Effector memory CD8-positive, alpha-beta T cell (primary cell): ENCODE data around the gene DLK2.
"Not testable (repeated sequence)": the region's sequence is repeated elsewhere in the genome, so short reads cannot be mapped to it uniquely, and the experiment has no call there.

Experiments used
- ATAC-seq: fragments of 150-1000 bp; cut with Tn5 transposase; replicated peaks from 2 replicates; pipeline ENCODE4 v1.10.0; 2021; ENCODE audit warnings: mild to moderate bottlenecking, moderate library complexity
- DNase-seq, 3 experiments: peaks; one replicate each; pipeline ENCODE4 v3.0.0; 2021
- H3K27ac Mint-ChIP-seq, 2 donors: one replicate each; pipeline ENCODE4 v1.8.0; 2022; ENCODE audit warnings: mild to moderate bottlenecking in 2 of 2, mixed read lengths in 2 of 2, moderate library complexity in 2 of 2
- H3K27me3 Mint-ChIP-seq, 2 donors: one replicate each; pipeline ENCODE4 v1.8.0; 2022; ENCODE audit warnings: mixed read lengths in 2 of 2
- H3K36me3 Mint-ChIP-seq: one replicate; pipeline ENCODE4 v1.8.0; 2022; ENCODE audit warnings: mild to moderate bottlenecking, moderate library complexity, mixed read lengths; ENCODE audit not compliant: insufficient read depth
- H3K4me1 Mint-ChIP-seq, 2 donors: one replicate each; pipeline ENCODE4 v1.8.0; 2022; ENCODE audit warnings: low read depth in 2 of 2, mixed read lengths in 2 of 2
- H3K4me3 Mint-ChIP-seq, 2 donors: one replicate each; pipeline ENCODE4 v1.8.0; 2022; ENCODE audit warnings: mild to moderate bottlenecking in 2 of 2, mixed read lengths in 2 of 2, moderate library complexity in 2 of 2
- H3K9me3 Mint-ChIP-seq, 2 donors: one replicate each; pipeline ENCODE4 v1.8.0; 2022; ENCODE audit warnings: mixed read lengths in 2 of 2

Gene DLK2

DNA sequence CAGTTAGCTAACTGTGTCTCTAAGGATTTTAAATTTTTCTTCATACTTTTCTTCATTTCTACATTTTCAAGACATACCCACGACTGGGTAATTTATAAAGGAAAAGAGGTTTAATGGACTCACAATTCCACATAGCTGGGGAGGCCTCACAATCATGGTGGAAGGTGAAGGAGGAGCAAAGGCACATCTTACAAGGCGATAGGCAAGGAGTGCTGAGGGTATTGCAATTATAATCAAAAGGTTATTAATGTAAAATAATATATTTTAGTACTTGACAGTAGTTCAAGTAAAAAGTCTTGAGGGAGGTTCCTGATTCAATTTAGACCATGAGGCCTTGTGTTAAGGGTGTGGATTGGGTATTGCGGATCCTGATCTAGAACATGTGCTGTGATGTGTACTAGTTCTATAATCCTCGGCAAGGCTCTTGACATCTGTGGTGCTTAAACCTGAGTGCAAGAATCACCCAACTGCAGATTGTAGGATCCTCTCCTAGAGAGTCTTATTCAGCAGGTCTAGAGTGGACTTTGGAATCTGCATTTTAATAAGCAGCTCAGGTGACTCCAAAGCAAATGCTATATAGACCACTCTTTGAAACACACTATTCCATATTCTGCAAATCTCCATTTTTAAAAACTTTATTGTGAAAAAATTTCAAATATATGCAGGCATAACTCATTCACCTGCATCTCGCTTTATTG lies 35.2 kb downstream of the DLK2 start:
- H3K36me3 Mint-ChIP-seq: no peaks in the 10 kb centered on the region
- ATAC-seq: no peak
- no peaks in the 10 kb centered on the region for H3K27me3 Mint-ChIP-seq
- DNase-seq: no peak
- H3K27ac Mint-ChIP-seq: no peak overlapping the region
- H3K4me1 Mint-ChIP-seq: no peaks in the 10 kb centered on the region
- H3K4me3 Mint-ChIP-seq: no peak overlapping the region
- no peaks in the 10 kb centered on the region for H3K9me3 Mint-ChIP-seq

- Mint-ChIP-seq H3K36me3 (no peaks in the 10 kb centered on the region), H3K27ac (no peak overlapping the region), H3K27me3 (peaks cover 0 to 8% of the 10 kb centered on the region in 2 donors), H3K4me1 (no peaks in the 10 kb centered on the region), H3K9me3 (no peaks in the 10 kb centered on the region), H3K4me3 (no peak overlapping the region)
- DNase-seq (no peak), ATAC-seq (no peak)
Measured at GRCh38 chr6:43416935-43417334, 38.4 kb downstream of the DLK2 start.

GRCh38 chr6:43415275-43415674 lies 40.1 kb downstream of the DLK2 start:
- not testable (repeated sequence) for ATAC-seq, H3K27me3 Mint-ChIP-seq, H3K9me3 Mint-ChIP-seq, H3K4me3 Mint-ChIP-seq, DNase-seq, H3K4me1 Mint-ChIP-seq, H3K27ac Mint-ChIP-seq, H3K36me3 Mint-ChIP-seq

- ATAC-seq (no peak), DNase-seq (no peak)
- Mint-ChIP-seq H3K27ac (no peak overlapping the region), H3K36me3 (no peaks in the 10 kb centered on the region), H3K4me1 (no peaks in the 10 kb centered on the region), H3K4me3 (no peak overlapping the region), H3K27me3 (peaks cover 3 to 19% of the 10 kb centered on the region in 2 donors), H3K9me3 (no peaks in the 10 kb centered on the region)
Measured at GRCh38 chr6:43413002-43413401, 42.3 kb downstream of the DLK2 start.

DNA sequence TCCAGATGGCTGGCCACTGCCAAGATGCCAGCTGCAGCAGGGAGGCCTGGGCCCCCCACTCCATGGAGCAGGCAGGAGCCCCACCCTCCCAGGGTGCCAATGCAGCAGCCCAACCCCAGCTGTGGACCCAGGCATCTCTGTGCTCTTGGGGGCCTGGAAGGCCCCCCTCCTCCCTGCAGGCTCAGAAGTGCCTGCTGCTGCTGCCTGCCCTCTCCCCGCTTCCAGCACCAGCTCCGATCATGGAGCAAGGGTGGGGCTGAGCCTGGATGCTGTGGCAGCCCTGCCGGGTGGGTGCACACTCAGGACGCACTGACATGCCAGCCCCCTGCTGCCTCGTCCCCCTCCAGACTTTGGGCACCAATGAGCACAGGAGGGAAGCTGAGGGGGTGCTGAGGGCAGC lies 42.8 kb downstream of the DLK2 start:
- DNase-seq (no peak), ATAC-seq (no peak)
- H3K27me3 Mint-ChIP-seq: peaks cover 5 to 24% of the 10 kb centered on the region in 2 donors
- H3K4me1 Mint-ChIP-seq: no peaks in the 10 kb centered on the region
- no peaks in the 10 kb centered on the region for H3K36me3 Mint-ChIP-seq
- no peak overlapping the region for H3K4me3 Mint-ChIP-seq
- H3K9me3 Mint-ChIP-seq: no peaks in the 10 kb centered on the region
- no peak overlapping the region for H3K27ac Mint-ChIP-seq

DNA sequence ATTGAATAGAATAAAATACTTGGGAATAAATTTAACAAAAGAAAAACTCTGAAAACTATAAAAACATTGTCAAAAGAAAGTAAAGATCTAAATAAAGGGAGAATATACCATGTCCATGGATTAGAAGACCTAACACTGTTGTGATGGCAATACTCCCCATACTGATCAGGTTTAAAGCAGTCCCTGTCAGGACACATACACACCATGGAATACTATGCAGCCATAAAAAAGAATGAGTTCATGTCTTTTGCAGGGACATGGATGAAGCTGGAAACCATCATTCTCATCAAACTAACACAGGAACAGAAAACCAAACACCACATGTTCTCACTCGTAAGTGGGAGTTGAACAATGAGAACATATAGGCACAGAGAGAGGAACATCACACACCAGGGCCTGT lies 44.6 kb downstream of the DLK2 start:
- H3K9me3 Mint-ChIP-seq, ATAC-seq, H3K4me3 Mint-ChIP-seq, H3K27ac Mint-ChIP-seq, H3K36me3 Mint-ChIP-seq, DNase-seq, H3K4me1 Mint-ChIP-seq: not testable (repeated sequence)
- peaks cover 10 to 31% of the 10 kb centered on the region in 2 donors for H3K27me3 Mint-ChIP-seq

- H3K27me3 Mint-ChIP-seq: peaks cover 20 to 47% of the 10 kb centered on the region in 2 donors
- H3K27ac Mint-ChIP-seq: no peak overlapping the region
- DNase-seq: no peak
- H3K4me1 Mint-ChIP-seq: no peaks in the 10 kb centered on the region
- H3K4me3 Mint-ChIP-seq: no peak overlapping the region
- H3K9me3 Mint-ChIP-seq: no peaks in the 10 kb centered on the region
- no peak for ATAC-seq
- no peaks in the 10 kb centered on the region for H3K36me3 Mint-ChIP-seq
Measured at GRCh38 chr6:43408259-43408658, 47.1 kb downstream of the DLK2 start.

DNA sequence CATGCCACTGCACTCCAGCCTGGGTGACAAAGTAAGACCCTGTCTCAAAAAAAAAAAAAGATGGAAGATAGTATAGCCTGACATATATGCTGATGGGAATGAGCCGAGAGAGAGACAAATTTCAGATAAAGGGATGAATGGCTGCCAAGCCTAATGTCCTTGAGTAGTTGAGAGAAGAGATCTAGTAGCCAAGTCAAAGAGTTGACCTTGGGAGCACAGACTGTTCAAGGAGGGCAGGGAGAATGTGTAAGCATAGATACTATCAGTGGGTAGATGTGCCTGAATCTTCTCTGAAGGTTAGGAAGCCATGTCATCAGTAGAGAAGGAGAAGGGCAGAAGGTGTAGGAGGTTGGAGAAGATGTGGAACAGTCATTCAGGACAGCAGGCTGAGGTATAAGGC lies 48.1 kb downstream of the DLK2 start:
- Mint-ChIP-seq H3K36me3 (no peaks in the 10 kb centered on the region), H3K4me3 (no peak overlapping the region), H3K27ac (no peak overlapping the region), H3K4me1 (no peaks in the 10 kb centered on the region), H3K27me3 (peaks cover 20 to 48% of the 10 kb centered on the region in 2 donors), H3K9me3 (no peaks in the 10 kb centered on the region)
- no peak for DNase-seq
- ATAC-seq: no peak

- H3K36me3 Mint-ChIP-seq: no peaks in the 10 kb centered on the region
- H3K9me3 Mint-ChIP-seq: no peaks in the 10 kb centered on the region
- no peak for ATAC-seq
- no peaks in the 10 kb centered on the region for H3K4me1 Mint-ChIP-seq
- H3K4me3 Mint-ChIP-seq: no peak overlapping the region
- no peak for DNase-seq
- peaks cover 20 to 58% of the 10 kb centered on the region in 2 donors for H3K27me3 Mint-ChIP-seq
- no peak overlapping the region for H3K27ac Mint-ChIP-seq
Measured at GRCh38 chr6:43405354-43405753, 50.0 kb downstream of the DLK2 start.

- H3K27me3 Mint-ChIP-seq: peaks cover 15 to 46% of the 10 kb centered on the region in 2 donors
Measured at GRCh38 chr6:43402820-43403219, 52.5 kb downstream of the DLK2 start.

DNA sequence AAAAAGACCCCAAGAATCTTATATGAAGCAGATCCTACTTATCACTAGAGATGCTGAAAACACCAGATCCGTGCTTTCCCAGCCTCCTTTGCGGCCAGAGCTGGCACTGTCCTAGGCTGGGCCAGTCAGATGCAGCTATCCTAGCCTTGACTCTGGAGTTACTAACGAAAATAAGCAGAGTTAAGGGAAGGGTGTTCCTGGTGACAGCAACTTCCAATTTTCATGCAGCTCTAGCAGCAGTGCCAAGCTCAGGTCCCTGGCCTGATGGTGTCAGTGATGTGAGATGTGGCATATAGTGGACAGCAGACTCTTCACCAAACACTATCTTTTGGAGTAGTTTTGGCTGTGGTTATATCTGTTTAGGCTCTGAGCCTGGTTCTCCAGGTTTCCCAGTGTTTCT lies 53.6 kb downstream of the DLK2 start:
- ATAC-seq: no peak
- H3K27ac Mint-ChIP-seq: no peak overlapping the region
- peaks cover 0 to 2% of the 10 kb centered on the region in 2 donors for H3K4me1 Mint-ChIP-seq
- DNase-seq: no peak
- no peaks in the 10 kb centered on the region for H3K9me3 Mint-ChIP-seq
- H3K27me3 Mint-ChIP-seq: peaks cover 10 to 36% of the 10 kb centered on the region in 2 donors
- no peaks in the 10 kb centered on the region for H3K36me3 Mint-ChIP-seq
- no peak overlapping the region for H3K4me3 Mint-ChIP-seq

More at GRCh38 chr6:43402820-43403219, 52.5 kb downstream of the DLK2 start:
- Mint-ChIP-seq H3K27ac (no peak overlapping the region), H3K36me3 (no peaks in the 10 kb centered on the region), H3K4me3 (no peak overlapping the region), H3K9me3 (no peaks in the 10 kb centered on the region), H3K4me1 (no peaks in the 10 kb centered on the region)
- ATAC-seq (no peak), DNase-seq (no peak)
